Measurements from ENCODE around the gene PAK1IP1.
"Not testable (repeated sequence)": the region's sequence is repeated elsewhere in the genome, so short reads cannot be mapped to it uniquely, and the experiment has no call there.

Gene PAK1IP1

DNA sequence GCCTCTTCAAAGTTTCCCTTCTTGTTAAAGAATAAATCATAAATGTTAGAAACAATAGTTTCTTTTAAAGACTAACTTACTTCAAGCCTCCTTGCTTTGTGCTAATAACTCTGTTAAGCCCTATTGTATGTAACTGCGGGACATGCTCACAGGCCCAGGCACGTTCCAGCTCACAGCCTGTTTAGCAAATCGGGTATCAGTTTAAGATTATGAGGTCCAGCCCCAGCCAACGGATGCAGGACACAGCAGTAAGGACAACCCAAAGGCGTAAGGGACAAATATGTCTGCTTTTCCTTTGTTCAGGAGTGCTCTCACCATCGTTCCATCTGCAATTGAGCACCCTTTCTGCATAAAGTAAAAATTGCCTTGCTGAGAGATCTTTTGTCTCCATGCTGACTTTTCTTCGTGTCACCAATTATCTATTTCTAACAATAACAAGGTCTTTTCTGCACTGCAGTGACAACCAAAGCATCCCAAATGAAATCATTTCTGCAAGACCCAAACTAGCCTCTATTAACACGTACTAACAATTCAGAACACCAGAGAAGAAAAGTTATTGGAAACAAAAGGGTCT, 1.7 kb upstream of the PAK1IP1 start:
- no peak for DNase-seq

DNA sequence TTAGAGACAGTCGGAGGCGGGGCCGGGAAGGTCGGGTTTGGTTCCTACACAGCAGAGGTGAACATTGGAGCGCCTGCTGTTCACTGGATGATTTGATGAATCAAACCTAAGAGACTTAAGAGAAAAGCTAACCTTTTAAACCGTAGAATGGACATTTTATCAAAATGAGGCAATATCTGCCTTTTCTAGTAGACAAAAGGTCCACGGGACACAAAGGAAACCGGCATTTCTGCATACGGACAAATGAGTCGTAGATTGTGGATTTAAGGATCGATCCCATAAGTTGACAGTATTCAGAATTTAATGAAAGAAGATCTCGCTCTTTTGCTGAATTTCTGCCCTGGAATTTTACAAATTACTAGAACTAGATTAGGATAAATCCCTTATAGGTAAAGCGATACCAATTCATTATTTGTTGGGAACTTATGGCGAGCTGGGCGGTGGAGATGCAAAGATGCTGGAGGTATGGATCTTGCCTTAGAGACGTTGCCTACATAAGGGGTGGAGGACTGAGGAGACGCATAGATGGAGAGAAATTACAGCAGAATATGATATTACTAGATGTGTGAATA, 400 bp downstream of the PAK1IP1 start:
- no peak for DNase-seq

DNA sequence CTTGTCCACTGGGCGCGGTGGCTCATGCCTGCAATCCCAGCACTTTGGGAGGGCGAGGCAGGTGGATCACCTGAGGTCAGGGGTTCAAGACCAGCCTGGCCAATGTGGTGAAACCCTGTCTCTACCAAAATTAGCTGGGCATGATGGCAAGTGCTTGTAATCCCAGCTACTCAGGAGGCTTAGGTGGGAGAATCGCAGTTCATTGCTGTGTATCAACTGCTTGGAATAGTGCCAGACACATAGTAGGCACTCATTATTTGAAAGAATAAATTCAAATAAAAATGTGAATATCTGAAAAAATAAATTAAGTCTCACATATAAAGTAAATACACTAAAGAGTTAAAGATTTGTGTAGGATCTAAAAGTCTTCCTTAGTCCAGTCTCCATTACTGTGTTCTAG, 1.9 kb downstream of the PAK1IP1 start:
- DNase-seq = no peak

DNA sequence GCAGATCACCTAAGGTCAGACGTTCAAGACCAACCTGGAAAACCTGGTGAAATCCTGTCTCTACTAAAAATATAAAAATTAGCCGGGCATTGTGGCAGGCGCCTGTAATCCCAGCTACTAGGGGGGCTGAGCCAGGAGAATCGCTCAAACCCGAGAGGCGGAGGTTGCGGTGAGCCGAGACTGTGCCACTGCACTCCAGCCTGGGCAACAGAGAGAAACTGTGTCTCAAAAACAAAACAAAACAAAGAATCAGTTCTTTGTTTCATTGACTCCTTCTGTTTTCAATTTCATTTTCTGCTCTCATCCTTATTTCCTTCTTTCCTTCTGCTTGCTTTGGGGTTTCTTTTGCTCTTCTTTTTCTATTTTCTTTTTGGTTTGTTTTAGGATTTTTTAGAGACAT, 19.2 kb downstream of the PAK1IP1 start:
- no peak for DNase-seq

DNA sequence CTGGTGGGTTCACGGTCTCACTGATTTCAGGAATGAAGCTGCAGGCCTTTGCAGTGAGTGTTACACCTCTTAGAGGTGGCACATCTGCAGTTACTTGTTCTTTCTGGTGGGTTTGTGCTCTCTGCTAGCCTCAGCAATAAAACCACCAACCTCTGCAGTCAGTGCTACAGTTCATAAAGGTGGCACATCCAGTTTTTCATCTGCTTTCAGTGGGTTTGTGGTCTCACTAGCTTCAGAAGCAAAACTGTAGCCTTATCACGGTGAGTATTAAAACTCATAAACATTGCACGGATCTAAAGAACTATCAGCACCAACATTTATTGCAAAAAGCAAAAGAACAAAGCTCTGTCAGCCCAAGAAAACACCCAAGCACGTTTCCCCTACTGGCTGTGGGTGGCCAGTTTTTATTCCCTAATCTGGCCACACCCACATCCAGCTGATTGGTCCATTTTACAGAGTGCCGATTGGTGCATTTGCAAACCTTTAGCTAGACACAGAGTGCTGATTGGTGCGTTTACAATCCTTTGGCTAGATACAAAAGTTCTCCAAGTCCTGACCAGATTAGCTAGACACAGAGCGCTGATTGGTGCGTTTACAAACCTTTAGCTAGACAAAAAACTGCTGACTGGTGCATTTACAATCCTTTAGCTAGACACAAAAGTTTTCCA, 24.7 kb downstream of the PAK1IP1 start:
- peak in 1 of 56 donors; percentile 1 for DNase-seq

DNA sequence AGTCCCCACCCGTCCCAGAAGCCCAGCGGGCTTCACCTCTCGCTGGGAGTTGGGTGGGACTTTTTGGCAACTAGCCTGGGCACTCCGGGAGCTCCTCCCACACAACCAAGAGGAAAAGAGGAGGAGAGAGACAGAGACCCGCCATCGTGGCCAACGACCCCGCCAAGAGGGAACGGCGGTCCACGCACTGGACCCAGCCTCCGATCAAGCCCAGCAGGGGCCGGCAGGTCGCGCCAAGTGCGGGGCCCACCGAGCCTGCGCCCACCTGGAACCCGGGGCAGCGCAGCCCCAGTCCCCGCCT, 25.1 kb downstream of the PAK1IP1 start:
- no peak for DNase-seq

DNA sequence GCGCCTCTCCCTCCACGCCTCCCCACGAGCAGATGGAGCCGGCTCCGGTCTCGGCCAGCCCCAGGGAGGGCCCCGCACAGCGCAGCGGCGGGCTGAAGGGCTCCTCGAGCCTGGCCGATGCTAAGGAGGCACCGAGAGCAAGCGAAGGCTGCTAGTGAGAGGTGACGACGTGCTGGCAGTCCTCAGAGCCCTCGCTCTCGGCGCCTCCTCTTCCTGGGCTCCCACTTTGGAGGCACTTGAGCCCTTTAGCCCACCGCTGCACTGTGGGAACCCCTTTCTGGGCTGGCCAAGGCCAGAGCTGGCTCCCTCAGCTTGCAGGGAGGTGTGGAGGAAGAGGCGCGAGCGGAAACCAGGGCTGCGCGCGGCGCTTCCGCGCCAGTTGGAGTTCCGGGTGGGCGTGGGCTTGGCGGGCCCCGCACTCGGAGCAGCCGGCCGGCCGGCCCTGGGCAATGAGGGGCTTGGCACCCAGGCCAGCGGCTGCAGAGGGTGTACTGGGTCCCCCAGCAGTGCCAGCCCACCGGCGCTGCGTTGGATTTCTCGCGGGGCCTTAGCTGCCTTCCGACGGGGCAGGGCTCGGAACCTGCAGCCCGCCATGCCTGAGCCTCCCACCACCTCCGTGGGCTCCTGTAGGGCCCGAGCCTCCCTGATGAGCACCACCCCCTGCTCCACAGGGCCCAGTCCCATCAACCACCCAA, 25.6 kb downstream of the PAK1IP1 start:
- DNase-seq = peak in 15 of 56 donors; percentile 3 to 36 (median 12)

DNA sequence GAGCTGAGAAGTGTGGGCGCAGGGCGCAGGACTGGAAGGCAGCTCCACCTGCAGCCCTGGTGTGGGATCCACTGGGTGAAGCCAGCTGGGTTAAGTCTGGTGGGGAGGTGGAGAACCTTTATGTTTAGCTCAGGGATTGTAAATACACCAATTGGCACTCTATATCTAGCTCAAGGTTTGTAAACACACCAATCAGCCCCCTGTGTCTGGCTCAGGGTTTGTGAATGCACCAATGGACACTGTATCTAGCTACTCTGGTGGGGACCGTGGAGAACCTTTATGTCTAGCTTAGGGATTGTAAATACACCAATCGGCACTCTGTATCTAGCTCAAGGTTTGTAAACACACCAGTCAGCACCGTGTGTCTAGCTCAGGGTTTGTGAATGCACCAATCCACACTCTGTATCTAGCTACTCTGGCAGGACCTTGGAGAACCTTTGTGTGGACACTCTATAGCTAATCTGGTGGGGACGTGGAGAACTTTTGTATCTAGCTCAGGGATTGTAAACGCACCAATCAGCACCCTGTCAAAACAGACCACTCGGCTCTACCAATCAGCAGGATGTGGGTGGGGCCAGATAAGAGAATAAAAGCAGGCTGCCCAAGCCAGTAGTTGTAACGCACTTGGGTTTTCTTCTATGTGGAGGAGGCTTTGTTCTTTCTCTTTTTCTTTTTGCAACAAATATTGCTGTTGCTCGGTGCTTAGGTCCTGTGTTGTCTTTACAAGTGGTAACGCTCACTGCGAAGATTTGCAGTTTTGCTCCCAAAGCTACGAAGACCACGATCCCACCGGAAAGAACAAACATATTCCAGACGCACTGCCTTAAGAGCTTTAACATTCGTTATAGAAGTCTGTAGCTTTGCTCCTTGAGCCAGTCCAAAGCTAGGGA, 26.4 kb downstream of the PAK1IP1 start:
- not testable (repeated sequence) for DNase-seq

DNA sequence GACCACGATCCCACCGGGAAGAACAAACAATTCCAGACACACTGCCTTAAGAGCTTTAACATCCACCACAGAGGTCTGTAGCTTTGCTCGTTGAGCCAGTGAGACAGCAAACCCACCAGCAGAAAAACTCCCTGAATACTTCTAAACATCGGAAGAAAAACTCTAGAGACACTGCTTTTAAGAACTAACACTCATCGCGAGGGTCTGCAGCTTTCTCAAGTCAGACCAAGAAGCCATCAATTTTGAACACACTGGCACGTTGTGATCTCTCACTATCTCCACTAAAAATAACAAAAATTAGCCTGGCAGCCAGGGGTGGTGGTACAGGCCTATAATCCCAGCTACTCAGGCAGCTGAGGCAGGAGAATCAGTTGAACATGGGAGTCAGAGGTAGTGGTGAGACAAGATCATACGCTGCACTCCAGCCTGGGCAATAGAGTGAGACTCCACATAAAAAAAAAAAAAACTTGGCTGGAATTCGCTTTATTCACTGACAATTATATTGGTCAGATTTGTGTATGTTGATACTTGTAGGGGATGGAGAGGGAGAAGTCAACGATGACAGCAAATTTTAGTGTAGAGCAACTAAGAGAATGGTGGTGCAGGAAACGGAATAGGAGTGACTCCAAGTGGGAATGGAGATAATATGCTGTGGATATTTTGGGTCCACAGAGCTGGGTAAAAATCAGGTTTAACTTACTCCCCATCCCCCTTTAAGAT, 27.2 kb downstream of the PAK1IP1 start:
- DNase-seq = no peak

DNA sequence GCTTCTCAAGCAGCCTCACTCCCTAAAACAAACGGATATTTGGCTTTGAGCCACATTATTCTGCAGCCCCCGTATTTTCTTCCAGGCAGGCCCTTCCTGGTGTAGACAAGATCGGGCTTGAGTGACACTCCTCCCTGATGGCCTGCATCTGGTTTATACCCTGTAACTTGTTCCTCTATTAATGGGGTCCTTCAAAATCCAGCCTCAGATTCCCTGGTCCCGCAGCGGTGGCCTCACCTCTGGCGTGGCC, 27.7 kb downstream of the PAK1IP1 start:
- no peak for DNase-seq

DNA sequence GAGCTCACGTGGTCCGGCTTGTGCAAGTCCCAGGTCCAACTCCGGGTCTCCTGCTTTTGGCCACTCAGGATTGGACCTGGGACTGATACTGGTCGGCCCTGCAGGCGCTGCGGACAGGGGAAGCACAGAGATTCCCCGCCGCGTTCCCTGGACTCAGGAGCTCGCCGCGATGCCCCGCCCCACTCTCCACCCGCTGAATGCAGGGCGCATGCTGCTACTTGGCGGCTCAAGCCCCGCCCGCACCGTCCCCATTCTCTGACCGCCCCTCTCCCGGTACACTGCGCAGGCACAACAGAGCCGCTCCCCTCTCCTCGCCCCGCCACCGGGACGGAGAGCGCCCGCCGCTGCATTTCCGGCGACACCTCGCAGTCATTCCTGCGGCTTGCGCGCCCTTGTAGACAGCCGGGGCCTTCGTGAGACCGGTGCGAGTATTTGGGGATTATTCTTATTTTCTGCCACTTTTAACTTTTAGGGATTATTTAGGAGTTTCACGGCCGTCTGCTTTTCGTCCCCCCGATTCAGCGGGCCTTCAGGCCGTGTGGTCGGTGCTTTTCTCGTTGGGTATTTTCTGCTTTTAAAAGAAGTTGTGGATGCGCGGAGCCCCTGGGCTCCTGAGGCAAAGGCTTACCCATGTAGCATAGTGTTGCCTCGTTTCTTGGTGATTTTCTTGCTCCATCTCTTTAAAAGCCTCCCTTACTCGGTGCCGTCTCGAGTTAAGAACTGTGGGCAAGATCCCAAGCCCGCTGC, 28.2 kb downstream of the PAK1IP1 start, which contains the start of gene TMEM14C:
TSS of gene TMEM14C (plus strand) at position 251 of the 747 bp plus-strand sequence. CDS start 1,544 bp downstream, outside the sequence.
- peak; percentile 59 to 98 (median 95) for DNase-seq

DNA sequence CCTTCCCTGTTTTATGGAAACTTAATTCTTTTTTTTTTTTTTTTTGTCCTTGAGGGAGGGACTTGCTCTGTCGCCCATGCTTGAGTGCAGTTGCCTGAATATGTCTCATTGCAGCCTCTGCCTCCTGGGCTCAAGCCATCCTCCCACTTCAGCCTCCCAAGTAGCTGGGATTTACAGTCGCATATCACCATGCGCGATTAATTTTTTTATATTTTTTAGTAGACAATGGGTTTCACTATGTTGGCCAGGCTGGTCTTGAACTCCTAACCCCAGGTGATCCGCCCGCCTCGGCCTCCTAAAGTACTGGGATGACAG, 28.8 kb downstream of the PAK1IP1 start:
- DNase-seq = peak in 1 of 56 donors; percentile 18

DNA sequence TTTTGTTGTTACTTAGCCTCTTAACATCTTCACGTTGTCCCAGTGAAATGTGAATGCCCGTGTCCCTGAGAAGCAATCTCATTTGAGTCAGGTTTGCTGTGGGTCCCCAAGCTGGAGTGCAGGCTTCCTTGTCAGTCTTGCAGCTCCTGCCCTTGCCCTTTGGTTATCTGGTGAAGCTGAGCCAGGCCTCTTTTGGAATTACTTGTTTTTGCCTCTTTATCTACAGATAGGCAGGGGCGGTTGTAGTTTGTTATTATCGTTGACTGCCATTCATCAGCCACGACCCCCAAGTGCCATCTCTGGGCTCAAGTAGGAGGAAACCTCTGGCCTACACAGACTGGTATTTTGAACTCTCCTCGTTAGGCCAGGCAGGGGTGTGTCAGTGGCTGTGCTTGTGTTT, 30.3 kb downstream of the PAK1IP1 start:
- no peak for DNase-seq

DNA sequence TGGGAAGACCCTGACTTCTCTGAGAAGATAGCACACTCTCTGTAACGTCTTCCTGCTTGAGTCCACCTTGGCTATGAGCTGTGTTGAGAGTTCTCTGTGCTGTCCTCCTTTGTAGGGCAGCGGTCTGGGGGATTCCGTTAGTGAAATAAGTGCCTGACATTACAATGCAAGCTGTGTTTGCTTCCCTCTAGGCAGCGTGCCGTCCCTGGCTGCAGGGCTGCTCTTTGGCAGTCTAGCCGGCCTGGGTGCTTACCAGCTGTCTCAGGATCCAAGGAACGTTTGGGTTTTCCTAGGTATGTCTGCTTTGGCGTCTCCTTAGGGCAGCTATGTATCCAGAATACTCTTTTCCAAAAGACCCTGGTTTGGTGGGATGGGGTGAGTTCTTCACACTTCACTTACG, 30.9 kb downstream of the PAK1IP1 start:
- DNase-seq = peak in 32 of 56 donors; percentile 7 to 69 (median 30)

DNA sequence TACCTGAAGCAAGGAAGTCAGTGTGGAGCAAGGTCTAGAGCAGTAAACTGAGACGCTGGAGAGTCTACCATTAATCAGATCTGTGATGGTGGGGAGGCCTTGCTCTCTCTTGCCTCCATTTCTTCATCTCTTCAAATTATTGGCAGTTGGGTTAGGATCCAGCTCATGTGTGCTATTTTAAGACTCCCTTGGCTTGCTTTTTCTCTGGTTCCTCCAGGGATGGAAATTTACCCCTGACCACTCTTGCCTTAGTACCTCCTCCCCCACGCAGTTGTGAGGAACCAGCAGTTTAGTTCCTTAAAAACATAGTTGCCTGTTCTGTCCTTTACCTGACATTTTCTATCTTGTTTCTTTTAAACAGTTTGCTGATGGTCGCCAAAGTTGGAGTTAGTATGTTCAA, 35.5 kb downstream of the PAK1IP1 start:
- peak in 1 of 56 donors; percentile 36 for DNase-seq

DNA sequence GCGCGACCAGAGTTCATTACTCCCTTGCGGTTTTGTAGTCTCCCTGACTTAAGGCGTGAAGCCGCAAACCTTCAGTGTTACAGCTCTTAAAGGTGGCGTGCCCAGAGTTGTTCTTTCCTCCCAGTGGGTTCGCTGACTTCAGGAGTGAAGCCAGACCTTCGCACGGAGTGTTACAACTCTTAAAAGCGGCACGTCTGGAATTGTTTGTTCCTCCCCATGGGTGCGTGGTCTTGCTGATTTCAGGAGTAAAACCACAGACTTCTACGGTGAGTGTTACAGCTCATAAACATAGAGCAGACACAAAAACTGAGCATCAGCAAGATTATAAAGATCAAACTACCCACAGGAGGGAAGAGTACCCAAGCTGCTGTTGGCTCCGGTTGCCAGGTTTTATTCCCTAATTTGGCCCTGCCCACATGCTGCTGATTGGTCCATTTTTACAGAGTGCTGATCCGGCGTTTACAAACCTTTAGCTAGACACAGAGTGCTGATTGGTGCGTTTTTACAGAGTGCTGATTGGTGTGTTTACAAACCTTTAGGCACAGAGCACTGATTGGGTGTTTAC, 38.5 kb downstream of the PAK1IP1 start:
- no peak for DNase-seq

DNA sequence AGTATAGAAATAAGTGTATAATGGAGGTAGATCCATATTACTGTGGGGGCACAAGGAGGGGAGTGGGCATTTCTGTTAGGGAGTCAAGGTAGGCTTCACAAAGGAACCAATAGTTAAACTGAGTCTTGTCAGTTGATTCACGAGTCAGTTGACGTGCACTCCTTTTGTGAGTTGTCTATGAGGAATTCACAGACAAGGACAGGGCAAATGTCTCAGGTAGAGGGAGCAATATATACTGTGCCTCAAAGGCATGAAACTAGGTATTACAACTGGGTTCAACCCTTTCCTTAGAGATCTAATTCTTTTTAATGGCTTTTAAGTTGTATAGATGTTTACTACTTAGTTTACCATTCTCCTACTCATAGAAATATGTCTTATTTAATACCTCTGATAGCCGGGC, 39.1 kb downstream of the PAK1IP1 start:
- DNase-seq = no peak

DNA sequence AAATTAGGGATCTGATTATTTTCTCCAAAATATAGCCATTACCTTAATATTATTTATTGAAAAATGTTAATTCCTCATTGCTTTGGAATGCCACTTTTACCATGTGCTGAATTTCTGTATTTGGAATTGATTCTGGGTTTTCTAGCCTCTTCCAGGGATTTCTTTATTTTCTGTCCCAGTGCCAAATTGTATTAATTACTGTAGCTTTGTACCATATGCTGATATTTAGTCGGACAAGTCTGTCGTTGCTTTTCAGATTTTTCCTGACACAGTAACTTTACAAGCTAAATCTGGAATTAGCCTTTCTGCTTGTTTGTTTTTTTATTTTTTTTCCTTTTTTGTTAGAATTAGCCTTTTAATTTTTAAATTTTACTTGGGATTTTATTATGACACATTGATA, 42.0 kb downstream of the PAK1IP1 start:
- no peak for DNase-seq

DNA sequence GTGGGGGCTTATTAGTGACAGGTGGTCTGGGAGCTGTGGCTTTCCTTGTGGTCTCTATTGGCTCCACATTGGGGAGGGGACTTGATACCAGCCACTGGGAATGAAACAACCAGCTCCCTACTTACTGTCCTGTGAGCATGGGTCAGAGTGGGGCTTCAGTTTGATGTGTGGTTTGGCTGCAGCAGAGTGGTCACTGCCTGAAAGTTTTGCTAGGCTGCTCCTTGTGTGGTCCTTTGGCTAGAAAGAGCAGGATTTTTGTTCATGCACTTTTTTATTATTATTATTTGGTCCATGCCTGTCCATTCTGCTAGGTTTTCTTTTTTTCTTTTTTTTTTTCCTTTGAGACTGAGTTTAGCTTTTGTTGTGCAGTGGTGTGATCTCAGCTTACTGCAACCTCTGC, 45.3 kb downstream of the PAK1IP1 start:
- DNase-seq = no peak

DNA sequence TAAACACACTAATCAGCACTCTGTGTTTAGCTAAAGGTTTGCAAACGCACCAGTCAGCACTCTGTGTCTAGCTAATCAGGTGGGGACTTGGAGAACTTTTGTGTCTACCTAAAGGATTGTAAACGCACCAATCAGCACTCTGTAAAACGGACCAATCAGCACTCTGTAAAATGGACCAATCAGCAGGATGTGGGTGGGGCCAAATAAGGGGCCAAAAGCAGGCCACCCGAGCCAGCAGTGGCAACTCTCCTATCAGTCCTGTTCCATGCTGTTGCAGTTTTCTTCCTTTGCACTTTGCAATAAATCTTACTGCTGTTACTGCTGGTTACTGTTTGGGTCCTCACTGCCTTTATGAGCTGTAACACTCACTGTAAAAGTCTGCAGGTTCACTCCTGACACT, 46.9 kb downstream of the PAK1IP1 start:
- not testable (repeated sequence) for DNase-seq
